HFFc6 (cell line): ENCODE measurements around the gene EIF4G1. TPM values are rescaled to one million over a fixed set of nuclear protein-coding genes. Genes with fewer than 3 reads are reported as not detected.

Source experiments
- DNase-seq: peaks from one replicate; pipeline ENCODE4 v3.0.0-alpha.2; 2018
- H3K27ac Mint-ChIP-seq: 2 replicates; pipeline ENCODE4 v1.8.0; 2020; ENCODE audit warnings: mild to moderate bottlenecking, mixed read lengths
- H3K27me3 Mint-ChIP-seq: 2 replicates; pipeline ENCODE4 v1.8.0; 2021; ENCODE audit warnings: mild to moderate bottlenecking, moderate library complexity, mixed read lengths; ENCODE audit not compliant: insufficient read depth
- H3K36me3 Mint-ChIP-seq: 2 replicates; pipeline ENCODE4 v1.8.0; 2021; ENCODE audit warnings: low read depth, mixed read lengths
- H3K4me1 Mint-ChIP-seq: 2 replicates; pipeline ENCODE4 v1.8.0; 2020; ENCODE audit warnings: low read depth, mixed read lengths
- H3K4me3 Mint-ChIP-seq: 2 replicates; pipeline ENCODE4 v1.8.0; 2020; ENCODE audit warnings: mild to moderate bottlenecking, moderate library complexity, mixed read lengths
- H3K9me3 Mint-ChIP-seq: 2 replicates; pipeline ENCODE4 v1.8.0; 2020; ENCODE audit warnings: mild to moderate bottlenecking, mixed read lengths
- CTCF ChIP-seq: fragments of 200-600 bp; sonication (generic); IDR thresholded peaks from 2 replicates; pipeline ENCODE4 v1.5.0; 2021; ENCODE audit warnings: antibody characterized with exemption, mild to moderate bottlenecking
- total RNA-seq, 6 experiments: library from RNA; stranded (reverse); fragmentation: NEBNext Ultra II Directional; extraction: Animal tissue kit (Norgen Biotek cat#: 25700); gene quantifications; 2 replicates in 1 of 6; 3 replicates in 5 of 6; pipeline ENCODE4 v1.2.3, GENCODE V29; 2021

Gene EIF4G1
- total RNA-seq, 6 experiments from 2014 or later = 522 to 605 (median 559) TPM

DNA sequence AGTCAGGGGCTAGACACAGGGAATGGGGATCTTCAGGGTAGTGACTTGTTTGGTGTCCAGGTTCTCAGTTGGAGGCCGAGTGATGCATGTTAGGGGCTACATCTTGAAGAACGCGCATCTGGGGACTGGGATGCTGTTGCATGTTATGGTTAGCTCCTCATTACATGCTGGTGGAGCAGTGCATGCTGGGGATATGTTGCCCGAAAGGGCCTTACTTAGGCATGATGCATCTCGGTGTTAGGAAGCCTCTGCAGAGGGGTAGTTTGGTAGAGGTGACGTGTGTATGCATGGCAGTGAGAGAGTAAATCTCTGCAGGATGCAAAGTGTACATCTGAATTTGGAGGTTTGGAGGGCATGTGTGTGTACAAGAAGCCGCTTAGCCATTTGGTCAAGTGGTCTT, 2.4 kb downstream of the EIF4G1 start:
- TF ChIP-seq CTCF = no peak
- Mint-ChIP-seq H3K27me3 (peaks cover 5% of the 10 kb centered on the region), H3K36me3 (peaks cover 40% of the 10 kb centered on the region), H3K4me3 (peak overlapping the region; percentile 89), H3K27ac (peak overlapping the region; percentile 87; the same call in 1 of the 2 replicates), H3K4me1 (peaks cover 56% of the 10 kb centered on the region), H3K9me3 (no peaks in the 10 kb centered on the region)
- DNase-seq = no peak

DNA sequence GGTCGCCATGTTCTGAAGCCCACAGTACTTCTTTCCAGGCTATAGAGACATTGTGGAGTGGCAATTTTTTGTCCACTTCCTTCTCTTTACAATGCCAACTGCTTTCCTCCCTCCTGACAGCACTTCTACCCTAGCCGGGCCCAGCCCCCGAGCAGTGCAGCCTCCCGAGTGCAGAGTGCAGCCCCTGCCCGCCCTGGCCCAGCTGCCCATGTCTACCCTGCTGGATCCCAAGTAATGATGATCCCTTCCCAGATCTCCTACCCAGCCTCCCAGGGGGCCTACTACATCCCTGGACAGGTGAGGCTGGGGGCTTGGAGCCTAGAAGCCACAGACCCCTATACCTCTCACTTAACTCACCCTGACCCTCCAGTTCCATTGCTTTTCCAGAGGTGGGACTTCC, 2.8 kb downstream of the EIF4G1 start:
- H3K36me3 Mint-ChIP-seq = peaks cover 40% of the 10 kb centered on the region
- peaks cover 5% of the 10 kb centered on the region for H3K27me3 Mint-ChIP-seq
- H3K4me3 Mint-ChIP-seq = peak overlapping the region; percentile 89
- DNase-seq = no peak
- no peaks in the 10 kb centered on the region for H3K9me3 Mint-ChIP-seq
- H3K4me1 Mint-ChIP-seq = peaks cover 56% of the 10 kb centered on the region
- TF ChIP-seq CTCF = no peak
- peak overlapping the region; percentile 40 for H3K27ac Mint-ChIP-seq

- peaks cover 55% of the 10 kb centered on the region for H3K4me1 Mint-ChIP-seq
- peaks cover 3% of the 10 kb centered on the region for H3K27me3 Mint-ChIP-seq
- no peaks in the 10 kb centered on the region for H3K9me3 Mint-ChIP-seq
- no peak for TF ChIP-seq CTCF
- peak; percentile 97 for DNase-seq
- H3K4me3 Mint-ChIP-seq = peak overlapping the region; percentile 81
- H3K27ac Mint-ChIP-seq = peak overlapping the region; percentile 70
- H3K36me3 Mint-ChIP-seq = peaks cover 66% of the 10 kb centered on the region
These were observed 5.7 kb downstream of the EIF4G1 start for GRCh38 chr3:184320104-184320445.

DNA sequence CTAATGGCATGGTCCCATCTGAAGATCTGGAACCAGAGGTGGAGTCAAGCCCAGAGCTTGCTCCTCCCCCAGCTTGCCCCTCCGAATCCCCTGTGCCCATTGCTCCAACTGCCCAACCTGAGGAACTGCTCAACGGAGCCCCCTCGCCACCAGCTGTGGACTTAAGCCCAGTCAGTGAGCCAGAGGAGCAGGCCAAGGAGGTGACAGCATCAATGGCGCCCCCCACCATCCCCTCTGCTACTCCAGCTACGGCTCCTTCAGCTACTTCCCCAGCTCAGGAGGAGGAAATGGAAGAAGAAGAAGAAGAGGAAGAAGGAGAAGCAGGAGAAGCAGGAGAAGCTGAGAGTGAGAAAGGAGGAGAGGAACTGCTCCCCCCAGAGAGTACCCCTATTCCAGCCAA, 7.3 kb downstream of the EIF4G1 start:
- Mint-ChIP-seq H3K27ac (peak overlapping the region; percentile 70; the same call in 1 of the 2 replicates), H3K9me3 (no peaks in the 10 kb centered on the region)

GRCh38 chr3:184322731-184323487, 8.5 kb downstream of the EIF4G1 start:
- Mint-ChIP-seq H3K9me3 (no peaks in the 10 kb centered on the region), H3K36me3 (peaks cover 62% of the 10 kb centered on the region), H3K4me3 (no peak overlapping the region; the same call in 1 of the 2 replicates), H3K27ac (peak overlapping the region; percentile 56; the same call in 1 of the 2 replicates), H3K27me3 (peaks cover 3% of the 10 kb centered on the region), H3K4me1 (peaks cover 45% of the 10 kb centered on the region)
- DNase-seq = no peak
- TF ChIP-seq CTCF = no peak; the same call in 1 of the 2 replicates

More for the DNA sequence above, 7.3 kb downstream of the EIF4G1 start:
- no peak for DNase-seq
- Mint-ChIP-seq H3K36me3 (peaks cover 62% of the 10 kb centered on the region), H3K27me3 (peaks cover 3% of the 10 kb centered on the region), H3K4me3 (no peak overlapping the region), H3K4me1 (peaks cover 54% of the 10 kb centered on the region)
- no peak for TF ChIP-seq CTCF
